ENCODE results near the gene ADGRV1.

- TF ChIP-seq, protein P1, sequence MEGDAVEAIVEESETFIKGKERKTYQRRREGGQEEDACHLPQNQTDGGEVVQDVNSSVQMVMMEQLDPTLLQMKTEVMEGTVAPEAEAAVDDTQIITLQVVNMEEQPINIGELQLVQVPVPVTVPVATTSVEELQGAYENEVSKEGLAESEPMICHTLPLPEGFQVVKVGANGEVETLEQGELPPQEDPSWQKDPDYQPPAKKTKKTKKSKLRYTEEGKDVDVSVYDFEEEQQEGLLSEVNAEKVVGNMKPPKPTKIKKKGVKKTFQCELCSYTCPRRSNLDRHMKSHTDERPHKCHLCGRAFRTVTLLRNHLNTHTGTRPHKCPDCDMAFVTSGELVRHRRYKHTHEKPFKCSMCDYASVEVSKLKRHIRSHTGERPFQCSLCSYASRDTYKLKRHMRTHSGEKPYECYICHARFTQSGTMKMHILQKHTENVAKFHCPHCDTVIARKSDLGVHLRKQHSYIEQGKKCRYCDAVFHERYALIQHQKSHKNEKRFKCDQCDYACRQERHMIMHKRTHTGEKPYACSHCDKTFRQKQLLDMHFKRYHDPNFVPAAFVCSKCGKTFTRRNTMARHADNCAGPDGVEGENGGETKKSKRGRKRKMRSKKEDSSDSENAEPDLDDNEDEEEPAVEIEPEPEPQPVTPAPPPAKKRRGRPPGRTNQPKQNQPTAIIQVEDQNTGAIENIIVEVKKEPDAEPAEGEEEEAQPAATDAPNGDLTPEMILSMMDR (IDR thresholded peaks at IDR 0.05; ENCODE audit: insufficient read depth, low read depth, low read length) = no peak
- no peak for TF ChIP-seq EZH2 (IDR thresholded peaks at IDR 0.05; ENCODE audit: insufficient read depth, low read length)
Measured at GRCh38 chr5:90897618-90898017, 339.0 kb downstream of the ADGRV1 start.
